K562 (cell line): Measurements from ENCODE around the gene CCL8. TPM values are rescaled to one million over a fixed set of nuclear protein-coding genes. Genes with fewer than 3 reads are reported as not detected.

Experiments
- GATAD2B ChIP-seq: fragments of 450-650 bp; IDR thresholded peaks from 2 replicates; pipeline ENCODE4 v1.6.1; 2017; ENCODE audit warnings: mild to moderate bottlenecking, borderline replicate concordance
- HLTF ChIP-seq: fragments of 450-650 bp; IDR thresholded peaks from 2 replicates; pipeline ENCODE4 v1.6.1; 2016
- MEIS2 ChIP-seq: fragments of 450-650 bp; IDR thresholded peaks from 2 replicates; pipeline ENCODE4 v1.6.1; 2014; ENCODE audit warnings: mild to moderate bottlenecking; ENCODE audit not compliant: partially characterized antibody
- MGA ChIP-seq: fragments of 450-650 bp; IDR thresholded peaks from 2 replicates; pipeline ENCODE4 v1.6.1; 2016; ENCODE audit warnings: mild to moderate bottlenecking, moderate library complexity
- polyA plus RNA-seq, 8 experiments: library from polyadenylated mRNA; depleted of rRNA in 4 of 8; stranded (reverse) in 5 of 8; unstranded in 3 of 8; fragments of >200 nt; fragmentation: Nextera tagmentation in 2 of 8; fragmentation: Illumina TruSeq in 1 of 8; extraction: Ambion mirVana in 2 of 8; extraction: Trizol in 1 of 8; gene quantifications; 2 replicates each; pipeline versions ENCODE4 v1.2.1 to v1.2.3, GENCODE V29; 2011 to 2014; ENCODE audit warnings: inconsistent platforms in 1 of 8, missing spikeins in 1 of 8
- total RNA-seq, 7 experiments: library from RNA; depleted of rRNA in 6 of 7; stranded (reverse); fragments of >200 nt in 6 of 7; fragmentation: Illumina TruSeq in 2 of 7; extraction: Trizol in 2 of 7; gene quantifications; 2 replicates each; pipeline versions ENCODE4 v1.2.1 to v1.2.3, GENCODE V29; 2011 to 2021; ENCODE audit warnings: low replicate concordance in 1 of 7

The CCL8 gene
- total and polyA plus RNA-seq, 9 of the 15 experiments (the other 6 are each of a cell fraction or from before 2014, with no cell fraction given) = 0.06 TPM; not detected in 8

DNA sequence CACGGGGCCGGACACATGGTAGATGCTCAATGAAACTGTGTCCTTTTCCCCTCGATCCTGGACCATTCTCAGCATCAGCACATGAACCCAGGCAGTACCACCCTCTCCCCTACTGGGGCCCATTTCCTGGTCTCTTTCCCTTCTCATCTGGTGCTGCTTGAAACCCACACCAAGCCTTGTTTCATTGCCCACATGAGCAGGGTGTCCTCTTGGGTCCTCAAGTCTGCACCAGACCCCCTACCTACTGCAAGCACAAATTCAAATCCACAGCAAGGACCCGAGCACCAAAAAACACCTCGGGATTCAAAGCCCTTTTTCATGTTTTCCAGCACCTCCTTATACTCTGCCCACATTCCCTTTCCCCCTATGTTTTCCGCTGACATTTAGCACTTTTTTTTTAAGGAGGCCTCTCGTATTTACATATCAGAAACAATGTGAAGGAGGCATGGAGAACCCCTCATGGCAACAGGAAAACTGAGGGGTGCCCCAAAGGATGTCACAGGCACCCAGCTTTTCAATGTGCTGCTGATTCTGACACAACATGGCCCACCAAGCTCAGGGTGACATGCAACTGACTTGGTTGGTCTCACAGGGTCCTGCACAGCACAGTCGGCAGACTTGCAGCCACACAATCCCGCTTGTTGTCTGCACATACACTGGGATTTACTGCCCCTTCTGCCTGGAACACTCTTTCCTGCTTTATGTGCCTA is 48.4 kb downstream of the CCL8 start (continued):
- TF ChIP-seq MEIS2 (no peak), GATAD2B (no peak), MGA (no peak), HLTF (no peak)
